Peyer's patch (tissue), 4 donors: ENCODE measurements around the gene FAM32A. TPM values are rescaled to one million over a fixed set of nuclear protein-coding genes. Genes with fewer than 3 reads are reported as not detected.

ENCODE experiments used
- DNase-seq, 3 donors: peaks; one replicate each; pipeline ENCODE4 v3.0.0-alpha.2; 2017 to 2019
- H3K27ac ChIP-seq, 4 donors: fragments of 200-600 bp; sonication (generic); one replicate each; pipeline ENCODE4 v1.5.1; 2016 to 2019
- H3K27me3 ChIP-seq, 2 donors: fragments of 200-600 bp; sonication (generic); one replicate each; pipeline ENCODE4 v1.5.1; 2019
- H3K36me3 ChIP-seq, 3 donors: fragments of 200-600 bp; sonication (generic); one replicate each; pipeline ENCODE4 v1.5.1; 2016 to 2019
- H3K4me1 ChIP-seq, 4 donors: fragments of 200-600 bp; sonication (generic); one replicate each; pipeline ENCODE4 v1.5.1; 2016 to 2019
- H3K4me3 ChIP-seq, 4 donors: fragments of 200-600 bp; sonication (generic); 1 replicate in 3 of 4; 2 replicates in 1 of 4; pipeline ENCODE4 v1.5.1; 2016 to 2019; ENCODE audit warnings: mild to moderate bottlenecking in 1 of 4
- H3K9me3 ChIP-seq, 4 donors: fragments of 200-600 bp; sonication (generic); one replicate each; pipeline ENCODE4 v1.5.1; 2016 to 2019; ENCODE audit warnings: mild to moderate bottlenecking in 1 of 4
- CTCF ChIP-seq, 6 experiments: fragments of 450-650 bp in 4 of 6; fragments of 200-600 bp in 2 of 6; sonication (generic) in 1 of 6; IDR thresholded peaks; one replicate each; pipeline ENCODE4 v1.5.1; 2017 to 2019; ENCODE audit warnings: antibody characterized with exemption in 6 of 6, mild to moderate bottlenecking in 3 of 6, moderate library complexity in 1 of 6
- POLR2A ChIP-seq, 2 donors: fragments of 450-650 bp; IDR thresholded peaks; one replicate each; pipeline ENCODE4 v1.5.1; 2017; ENCODE audit warnings: antibody characterized with exemption in 2 of 2, mild to moderate bottlenecking in 2 of 2, moderate library complexity in 2 of 2
- total RNA-seq, 4 donors: library from RNA; depleted of rRNA; stranded (reverse); fragments of >200 nt; gene quantifications; one replicate each; pipeline ENCODE4 v1.1.0, GENCODE V29; 2016

Gene FAM32A
- total RNA-seq, 4 donors from 2014 or later: 88.0 to 116 (median 102) TPM

GRCh38 chr19:16153582-16154336 is 31.5 kb upstream of the FAM32A start:
- Histone ChIP-seq H3K4me3 (no peak overlapping the region), H3K27me3 (no peaks in the 10 kb centered on the region), H3K36me3 (peaks cover 0 to 58% (median 4%) of the 10 kb centered on the region in 3 donors), H3K4me1 (peaks cover 0 to 12% (median 5%) of the 10 kb centered on the region in 4 donors), H3K9me3 (no peaks in the 10 kb centered on the region), H3K27ac (no peak overlapping the region)
- DNase-seq: no peak
- TF ChIP-seq CTCF (IDR thresholded peaks at IDR 0.05) (no peak), POLR2A (IDR thresholded peaks at IDR 0.05) (no peak)

GRCh38 chr19:16154557-16154956 is 30.7 kb upstream of the FAM32A start:
- Histone ChIP-seq H3K27me3 (no peaks in the 10 kb centered on the region), H3K4me3 (no peak overlapping the region), H3K36me3 (peaks cover 0 to 52% (median 4%) of the 10 kb centered on the region in 3 donors), H3K27ac (no peak overlapping the region), H3K4me1 (peaks cover 0 to 6% (median 1%) of the 10 kb centered on the region in 4 donors), H3K9me3 (no peaks in the 10 kb centered on the region)
- TF ChIP-seq POLR2A (IDR thresholded peaks at IDR 0.05) (no peak), CTCF (IDR thresholded peaks at IDR 0.05) (no peak)
- no peak for DNase-seq

- TF ChIP-seq CTCF (IDR thresholded peaks at IDR 0.05): no peak
- Histone ChIP-seq H3K36me3 (peaks cover 0 to 50% (median 4%) of the 10 kb centered on the region in 3 donors), H3K4me1 (peaks cover 0 to 3% (median 0%) of the 10 kb centered on the region in 4 donors), H3K27me3 (no peaks in the 10 kb centered on the region), H3K4me3 (no peak overlapping the region), H3K9me3 (no peaks in the 10 kb centered on the region), H3K27ac (peak overlapping the region in 1 of 4 donors; percentile 55)
- no peak for DNase-seq
Measured at GRCh38 chr19:16155128-16155527, 30.1 kb upstream of the FAM32A start.

- no peaks in the 10 kb centered on the region for H3K9me3 ChIP-seq
- H3K4me1 ChIP-seq: no peaks in the 10 kb centered on the region
- TF ChIP-seq CTCF (IDR thresholded peaks at IDR 0.05) (no peak), POLR2A (IDR thresholded peaks at IDR 0.05) (no peak)
- H3K27me3 ChIP-seq: no peaks in the 10 kb centered on the region
- no peak overlapping the region for H3K4me3 ChIP-seq
- H3K36me3 ChIP-seq: peaks cover 0 to 47% (median 4%) of the 10 kb centered on the region in 3 donors
- DNase-seq: no peak
- H3K27ac ChIP-seq: no peak overlapping the region
Measured at GRCh38 chr19:16156904-16157303, 28.3 kb upstream of the FAM32A start.

- no peak for TF ChIP-seq POLR2A (IDR thresholded peaks at IDR 0.05)
- TF ChIP-seq CTCF (IDR thresholded peaks at IDR 0.05): no peak
- Histone ChIP-seq H3K36me3 (peaks cover 0 to 44% (median 4%) of the 10 kb centered on the region in 3 donors), H3K27me3 (no peaks in the 10 kb centered on the region), H3K4me1 (no peaks in the 10 kb centered on the region), H3K9me3 (no peaks in the 10 kb centered on the region), H3K27ac (no peak overlapping the region), H3K4me3 (no peak overlapping the region)
- no peak for DNase-seq
Measured at GRCh38 chr19:16157601-16158000, 27.6 kb upstream of the FAM32A start.
